H9 (cell line): ENCODE data around the gene COL8A1. TPM values are rescaled to one million over a fixed set of nuclear protein-coding genes. Genes with fewer than 3 reads are reported as not detected.

Experiments used
- DNase-seq: peaks from one replicate; pipeline ENCODE4 v3.0.0-alpha.2; 2017
- H2AFZ ChIP-seq: one replicate; pipeline ENCODE4 v1.6.1; 2013; ENCODE audit warnings: mild to moderate bottlenecking, low read length, control low read depth, moderate library complexity
- H2AK5ac ChIP-seq: 2 replicates; pipeline ENCODE4 v1.6.1; 2013; ENCODE audit warnings: low read length, control low read depth, mixed read lengths; ENCODE audit not compliant: insufficient read length
- H2BK120ac ChIP-seq: one replicate; pipeline ENCODE4 v1.6.1; 2013; ENCODE audit warnings: low read depth, mild to moderate bottlenecking, low read length, control low read depth, inconsistent platforms; ENCODE audit not compliant: poor library complexity, severe bottlenecking
- H2BK12ac ChIP-seq: 2 replicates; pipeline ENCODE4 v1.6.1; 2013; ENCODE audit warnings: low read length, control low read depth, mixed read lengths, low read depth; ENCODE audit not compliant: insufficient read length
- H2BK15ac ChIP-seq: 2 replicates; pipeline ENCODE4 v1.6.1; 2013; ENCODE audit warnings: low read depth, low read length, control low read depth
- H2BK20ac ChIP-seq: one replicate; pipeline ENCODE4 v1.6.1; 2013; ENCODE audit warnings: low read depth, mild to moderate bottlenecking, low read length, control low read depth, inconsistent platforms; ENCODE audit not compliant: poor library complexity, severe bottlenecking
- H2BK5ac ChIP-seq: 2 replicates; pipeline ENCODE4 v1.6.1; 2013; ENCODE audit warnings: low read length, control low read depth, mixed read lengths; ENCODE audit not compliant: insufficient read length
- H3K14ac ChIP-seq: 2 replicates; pipeline ENCODE4 v1.6.1; 2013; ENCODE audit warnings: low read length, control low read depth; ENCODE audit not compliant: insufficient read depth
- H3K18ac ChIP-seq: 2 replicates; pipeline ENCODE4 v1.6.1; 2013; ENCODE audit warnings: low read depth, mild to moderate bottlenecking, mixed read lengths, low read length, control low read depth; ENCODE audit not compliant: insufficient read length
- H3K23ac ChIP-seq: 2 replicates; pipeline ENCODE4 v1.6.1; 2013; ENCODE audit warnings: low read length, control low read depth, mixed read lengths, low read depth; ENCODE audit not compliant: insufficient read length
- H3K23me2 ChIP-seq: 2 replicates; pipeline ENCODE4 v1.6.1; 2013; ENCODE audit warnings: low read depth, mild to moderate bottlenecking, mixed read lengths, low read length, control low read depth; ENCODE audit not compliant: insufficient read length, poor library complexity, severe bottlenecking
- H3K27ac ChIP-seq: 2 replicates; pipeline ENCODE4 v1.5.1; 2013; ENCODE audit warnings: low read length, control low read depth, mixed read lengths, low read depth; ENCODE audit not compliant: insufficient read length
- H3K27me3 ChIP-seq: 2 replicates; pipeline ENCODE4 v1.6.1; 2013; ENCODE audit warnings: low read length, control low read depth, inconsistent platforms; ENCODE audit not compliant: insufficient read depth
- H3K4ac ChIP-seq: 2 replicates; pipeline ENCODE4 v1.6.1; 2013; ENCODE audit warnings: low read depth, mild to moderate bottlenecking, control low read depth, inconsistent platforms, low read length, moderate library complexity
- H3K4me1 ChIP-seq: 2 replicates; pipeline ENCODE4 v1.6.1; 2013; ENCODE audit warnings: low read length, control low read depth, inconsistent platforms; ENCODE audit not compliant: insufficient read depth
- H3K4me2 ChIP-seq: 2 replicates; pipeline ENCODE4 v1.6.1; 2013; ENCODE audit warnings: low read length, control low read depth, mixed read lengths; ENCODE audit not compliant: insufficient read length, insufficient read depth
- H3K56ac ChIP-seq: 2 replicates; pipeline ENCODE4 v1.6.1; 2013; ENCODE audit warnings: low read depth, mild to moderate bottlenecking, mixed read lengths, low read length, control low read depth; ENCODE audit not compliant: insufficient read length
- H3K79me1 ChIP-seq: 2 replicates; pipeline ENCODE4 v1.6.1; 2013; ENCODE audit warnings: low read depth, mild to moderate bottlenecking, moderate library complexity, low read length, control low read depth, inconsistent platforms; ENCODE audit not compliant: insufficient read depth, poor library complexity, severe bottlenecking
- H3K79me2 ChIP-seq: 2 replicates; pipeline ENCODE4 v1.6.1; 2013; ENCODE audit warnings: low read length, control low read depth, inconsistent platforms; ENCODE audit not compliant: insufficient read depth
- H3K9ac ChIP-seq: 2 replicates; pipeline ENCODE4 v1.6.1; 2013; ENCODE audit warnings: low read length, control low read depth, mixed read lengths; ENCODE audit not compliant: insufficient read length; ENCODE audit errors: extremely low read depth
- H3K9me3 ChIP-seq: one replicate; pipeline ENCODE4 v1.6.1; 2013; ENCODE audit warnings: low read depth, low read length, inconsistent platforms; ENCODE audit not compliant: control insufficient read depth
- H3T11ph ChIP-seq: one replicate; pipeline ENCODE4 v1.6.1; 2013; ENCODE audit warnings: mild to moderate bottlenecking, low read length, control low read depth, inconsistent platforms
- H4K20me1 ChIP-seq: one replicate; pipeline ENCODE4 v1.6.1; 2013; ENCODE audit not compliant: control insufficient read depth, insufficient read length, insufficient read depth
- H4K5ac ChIP-seq: 2 replicates; pipeline ENCODE4 v1.6.1; 2013; ENCODE audit warnings: low read depth, mild to moderate bottlenecking, mixed read lengths, low read length, control low read depth; ENCODE audit not compliant: insufficient read length
- H4K8ac ChIP-seq: replicated peaks from 2 replicates; pipeline ENCODE4 v1.6.1; 2013; ENCODE audit warnings: low read length, control low read depth, mixed read lengths, low read depth; ENCODE audit not compliant: insufficient read length
- H4K91ac ChIP-seq: 2 replicates; pipeline ENCODE4 v1.6.1; 2013; ENCODE audit warnings: low read depth, mild to moderate bottlenecking, moderate library complexity, mixed read lengths, low read length, control low read depth; ENCODE audit not compliant: insufficient read length
- H3K27ac Mint-ChIP-seq, 3 experiments: 2 replicates in 2 of 3; 3 replicates in 1 of 3; pipeline ENCODE4 v1.8.0; 2020 to 2021; ENCODE audit warnings: mixed read lengths in 3 of 3, mild to moderate bottlenecking in 1 of 3, moderate library complexity in 1 of 3
- H3K27me3 Mint-ChIP-seq: 2 replicates; pipeline ENCODE4 v1.8.0; 2021; ENCODE audit warnings: low read depth, mild to moderate bottlenecking, moderate library complexity, mixed read lengths
- H3K36me3 Mint-ChIP-seq, 3 experiments: 2 replicates in 2 of 3; 3 replicates in 1 of 3; pipeline ENCODE4 v1.8.0; 2020 to 2021; ENCODE audit warnings: low read depth in 3 of 3, mixed read lengths in 3 of 3; ENCODE audit not compliant: insufficient read depth in 1 of 3
- H3K4me1 Mint-ChIP-seq, 2 experiments: 2 replicates each; pipeline ENCODE4 v1.8.0; 2020; ENCODE audit warnings: mixed read lengths in 2 of 2
- H3K4me3 Mint-ChIP-seq, 2 experiments: 2 replicates in 1 of 2; 3 replicates in 1 of 2; pipeline ENCODE4 v1.8.0; 2020 to 2021; ENCODE audit warnings: mild to moderate bottlenecking in 2 of 2, mixed read lengths in 2 of 2, moderate library complexity in 1 of 2
- H3K9me3 Mint-ChIP-seq, 2 experiments: 2 replicates in 1 of 2; 3 replicates in 1 of 2; pipeline ENCODE4 v1.8.0; 2020; ENCODE audit warnings: mild to moderate bottlenecking in 2 of 2, mixed read lengths in 2 of 2, moderate library complexity in 1 of 2
- CTCF ChIP-seq: fragments of 200-600 bp; sonication (generic); conservative IDR thresholded peaks from 3 replicates; pipeline ENCODE4 v1.8.0; 2021; ENCODE audit warnings: antibody characterized with exemption, mild to moderate bottlenecking
- WGBS: extraction: QIAGEN DNeasy Blood & Tissue Kit; methylation state at CpG from one replicate; pipeline ENCODE4 v1.1.7; 2013; ENCODE audit warnings: missing lambda C conversion rate, low lambda C conversion rate, mixed read lengths; ENCODE audit not compliant: insufficient read length; ENCODE audit errors: extremely low coverage; 5-methylcytosine and 5-hydroxymethylcytosine counted together
- total RNA-seq: library from RNA; stranded (reverse); gene quantifications from 2 replicates; pipeline ENCODE4 v1.2.1, GENCODE V29; 2021

COL8A1 gene
- total RNA-seq, 1 experiment from 2014 or later: 0.17 TPM

DNA sequence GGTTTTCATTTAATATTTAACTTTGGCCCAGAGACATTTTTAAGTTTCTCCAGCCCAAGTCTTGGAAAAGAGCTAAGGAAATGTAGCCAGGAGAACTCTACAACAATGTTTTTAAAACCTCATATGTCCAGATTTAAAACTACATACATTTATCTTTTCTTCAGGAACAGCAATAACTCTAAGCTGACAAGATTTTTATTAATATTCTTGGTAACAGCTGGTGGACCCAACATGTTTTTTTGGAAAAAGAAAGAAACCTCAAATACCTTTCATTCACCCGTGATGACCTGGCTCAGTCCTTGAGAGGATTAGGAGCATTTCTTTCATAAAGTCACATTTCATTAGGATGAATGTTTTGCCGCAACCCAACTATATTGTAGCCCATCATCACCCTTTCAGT is 128.9 kb downstream of the COL8A1 start:
- Histone ChIP-seq H2BK15ac (no peak overlapping the region), H3K79me1 (no peaks in the 10 kb centered on the region), H2BK20ac (no peak overlapping the region), H4K5ac (no peak overlapping the region), H3K27ac (no peak overlapping the region), H3K9me3 (no peaks in the 10 kb centered on the region), H4K91ac (no peak overlapping the region), H3K4me1 (no peaks in the 10 kb centered on the region), H3K9ac (no peak overlapping the region), H3K4ac (no peak overlapping the region), H3T11ph (no peak overlapping the region), H2AFZ (no peak overlapping the region), H3K23ac (no peak overlapping the region), H2BK120ac (no peak overlapping the region), H3K56ac (no peak overlapping the region), H3K14ac (no peak overlapping the region), H2BK5ac (no peak overlapping the region), H2AK5ac (no peak overlapping the region), H3K18ac (no peak overlapping the region), H3K23me2 (no peaks in the 10 kb centered on the region), H4K20me1 (no peaks in the 10 kb centered on the region), H2BK12ac (no peak overlapping the region), H3K4me2 (no peak overlapping the region), H3K27me3 (no peaks in the 10 kb centered on the region), H3K79me2 (no peaks in the 10 kb centered on the region), H4K8ac (no peak overlapping the region)
- TF ChIP-seq CTCF: no peak
- H3K36me3 Mint-ChIP-seq: no peaks in the 10 kb centered on the region
- H3K27ac Mint-ChIP-seq: no peak overlapping the region
- DNase-seq: no peak
- no CpG with 5 or more reads among the region's 2 CpGs for WGBS
- peaks cover 12 to 13% of the 10 kb centered on the region in 2 experiments for H3K4me1 Mint-ChIP-seq
- no peak overlapping the region for H3K4me3 Mint-ChIP-seq
- H3K27me3 Mint-ChIP-seq: no peaks in the 10 kb centered on the region
- H3K9me3 Mint-ChIP-seq: no peaks in the 10 kb centered on the region
